22Rv1 (cell line): Measurements from ENCODE around the gene JMJD1C.

Source experiments
- H3K27ac ChIP-seq: fragments of 450-650 bp; 2 replicates; pipeline ENCODE4 v1.5.1; 2017
- ZFX ChIP-seq: fragments of 450-650 bp; IDR thresholded peaks from 2 replicates; pipeline ENCODE4 v1.6.1; 2017; ENCODE audit warnings: antibody characterized with exemption, borderline replicate concordance
- TF ChIP-seq, protein P1 (sequence below): fragments of 450-650 bp; IDR thresholded peaks from 2 replicates; pipeline ENCODE4 v1.5.1; 2017; ENCODE audit warnings: mild to moderate bottlenecking

Gene JMJD1C

DNA sequence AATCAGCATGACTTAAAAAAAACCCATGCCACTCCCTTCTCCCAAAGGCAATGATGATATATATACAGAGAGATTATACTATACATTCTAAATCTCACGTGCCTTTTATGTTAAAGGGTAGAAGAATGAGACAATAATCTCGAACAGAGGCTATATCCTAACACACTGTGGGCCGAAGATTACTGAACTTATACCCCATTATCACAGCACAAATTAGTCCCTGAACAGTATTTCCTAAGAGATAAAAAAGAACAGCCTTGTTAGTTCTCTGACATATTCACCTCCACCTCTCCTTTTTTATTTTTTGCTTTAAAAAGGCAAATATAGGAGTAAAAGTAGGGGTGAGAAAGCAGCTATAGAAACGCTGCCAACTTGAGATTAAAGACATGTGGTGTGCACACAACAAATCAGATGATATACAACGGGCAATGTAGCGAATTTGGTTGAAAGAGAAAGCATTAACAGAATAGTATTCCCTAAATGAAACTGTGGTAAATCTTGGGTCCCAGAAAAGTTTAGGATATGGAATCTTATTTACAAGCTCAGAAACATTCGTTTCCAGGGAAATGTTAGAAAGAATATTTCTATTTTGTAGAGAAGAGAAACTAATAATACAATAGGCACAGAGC lies 69.5 kb downstream of the JMJD1C start:
- TF ChIP-seq, protein P1, sequence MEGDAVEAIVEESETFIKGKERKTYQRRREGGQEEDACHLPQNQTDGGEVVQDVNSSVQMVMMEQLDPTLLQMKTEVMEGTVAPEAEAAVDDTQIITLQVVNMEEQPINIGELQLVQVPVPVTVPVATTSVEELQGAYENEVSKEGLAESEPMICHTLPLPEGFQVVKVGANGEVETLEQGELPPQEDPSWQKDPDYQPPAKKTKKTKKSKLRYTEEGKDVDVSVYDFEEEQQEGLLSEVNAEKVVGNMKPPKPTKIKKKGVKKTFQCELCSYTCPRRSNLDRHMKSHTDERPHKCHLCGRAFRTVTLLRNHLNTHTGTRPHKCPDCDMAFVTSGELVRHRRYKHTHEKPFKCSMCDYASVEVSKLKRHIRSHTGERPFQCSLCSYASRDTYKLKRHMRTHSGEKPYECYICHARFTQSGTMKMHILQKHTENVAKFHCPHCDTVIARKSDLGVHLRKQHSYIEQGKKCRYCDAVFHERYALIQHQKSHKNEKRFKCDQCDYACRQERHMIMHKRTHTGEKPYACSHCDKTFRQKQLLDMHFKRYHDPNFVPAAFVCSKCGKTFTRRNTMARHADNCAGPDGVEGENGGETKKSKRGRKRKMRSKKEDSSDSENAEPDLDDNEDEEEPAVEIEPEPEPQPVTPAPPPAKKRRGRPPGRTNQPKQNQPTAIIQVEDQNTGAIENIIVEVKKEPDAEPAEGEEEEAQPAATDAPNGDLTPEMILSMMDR, result no peak
- TF ChIP-seq ZFX, result no peak
- no peak overlapping the region for H3K27ac ChIP-seq

DNA sequence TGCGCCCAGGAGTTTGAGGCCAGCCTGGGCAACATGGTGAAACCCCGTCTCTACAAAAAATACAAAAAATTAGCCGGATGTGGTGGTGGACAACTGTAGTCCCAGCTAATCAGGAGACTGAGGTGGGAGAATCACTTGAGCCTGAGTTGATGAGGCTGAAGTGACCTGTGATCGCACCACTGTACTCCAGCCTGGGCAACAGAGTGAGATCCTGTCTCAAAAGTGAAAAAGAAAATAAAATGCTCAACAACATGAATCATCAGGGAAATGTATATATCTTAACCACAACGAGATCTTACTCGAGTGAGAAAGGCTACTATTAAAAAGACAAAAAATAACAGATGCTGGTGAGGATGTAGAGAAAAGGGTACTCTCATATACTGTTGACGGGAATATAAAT lies 72.7 kb downstream of the JMJD1C start:
- no peak overlapping the region for H3K27ac ChIP-seq

DNA sequence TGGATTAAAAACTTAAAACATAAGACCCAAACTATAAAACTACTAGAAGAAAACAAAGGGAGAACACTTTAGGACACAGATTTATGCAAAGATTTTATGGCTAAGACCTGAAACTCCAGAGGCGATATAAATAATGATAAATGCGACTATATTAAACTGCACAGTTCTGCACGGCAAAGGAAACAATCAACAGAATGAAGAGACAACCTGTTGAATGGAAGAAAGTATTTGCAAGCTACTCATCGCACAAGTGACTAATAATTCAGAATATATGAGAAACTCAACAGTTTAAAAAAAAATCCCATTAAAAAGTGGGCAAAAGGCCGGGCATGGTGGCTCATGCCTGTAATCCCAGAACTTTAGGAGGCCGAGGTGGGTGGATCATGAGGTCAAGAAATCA lies 73.6 kb downstream of the JMJD1C start:
- no peak overlapping the region for H3K27ac ChIP-seq
- TF ChIP-seq, protein P1, result no peak
- no peak for TF ChIP-seq ZFX

More for the DNA sequence above, 72.7 kb downstream of the JMJD1C start:
- TF ChIP-seq, protein P1, result no peak
- no peak for TF ChIP-seq ZFX

DNA sequence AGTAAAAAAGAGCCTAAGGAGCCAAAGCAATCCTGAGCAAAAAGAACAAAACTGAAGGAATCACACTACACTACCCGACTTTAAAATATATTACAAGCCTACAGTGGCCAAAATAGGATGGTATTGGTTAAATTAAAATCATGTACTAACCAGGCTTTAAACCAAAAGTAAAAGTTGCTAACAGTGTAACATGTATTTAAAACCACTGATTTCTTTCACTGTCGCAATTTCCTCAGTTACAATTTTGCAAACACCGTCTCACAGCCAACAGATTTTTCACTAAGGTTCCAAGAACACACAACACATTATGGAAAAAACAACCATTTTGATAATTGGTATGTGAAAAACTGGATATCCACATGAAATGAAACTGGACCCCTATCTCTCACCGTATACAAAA lies 74.0 kb downstream of the JMJD1C start:
- TF ChIP-seq, protein P1, result no peak
- no peak for TF ChIP-seq ZFX
- H3K27ac ChIP-seq, result no peak overlapping the region

DNA sequence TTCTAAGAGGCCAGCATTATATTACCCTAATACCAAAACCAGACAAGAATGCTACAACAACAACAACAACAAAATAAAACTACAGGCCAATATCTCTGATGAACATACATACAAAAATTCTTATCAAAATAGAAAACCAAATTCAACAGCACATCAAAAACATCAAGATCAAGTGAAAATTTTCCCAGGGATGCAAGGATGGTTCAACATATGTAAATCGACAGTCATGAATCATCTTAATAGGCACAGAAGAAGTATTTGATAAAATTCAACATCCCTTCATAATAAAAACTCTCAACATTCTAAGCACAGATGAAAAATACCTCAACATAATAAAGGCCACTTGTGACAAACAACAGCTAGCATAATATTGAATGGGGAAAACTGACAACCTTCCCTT lies 75.3 kb downstream of the JMJD1C start:
- no peak overlapping the region for H3K27ac ChIP-seq
- TF ChIP-seq ZFX, result no peak
- TF ChIP-seq, protein P1, result no peak

DNA sequence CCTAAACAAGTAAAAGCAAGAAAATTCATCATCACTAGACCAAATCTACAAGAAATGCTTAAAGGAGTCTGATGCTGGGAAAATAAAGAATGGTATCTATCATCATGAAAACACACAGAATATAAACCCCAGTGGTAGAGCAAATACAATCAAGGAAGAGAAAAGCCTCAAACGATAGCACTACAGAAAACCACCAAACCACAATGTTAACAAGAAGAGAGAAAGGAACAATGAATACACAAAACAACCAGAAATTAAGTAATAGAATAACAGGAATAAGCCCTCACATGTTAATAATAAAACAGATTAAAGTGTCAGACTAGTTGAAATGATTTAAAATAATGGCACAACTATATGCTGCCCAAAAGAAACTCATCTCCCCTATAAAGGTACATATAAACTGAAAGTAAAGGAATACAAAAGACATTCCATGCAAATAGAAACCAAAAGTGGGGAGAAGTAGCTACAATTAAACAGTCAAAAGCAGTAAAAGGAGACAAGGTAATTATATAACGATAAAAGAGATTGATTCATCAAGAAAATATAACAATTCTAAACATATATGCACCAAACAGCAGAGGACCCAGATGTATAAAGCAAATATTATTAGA lies 77.3 kb downstream of the JMJD1C start:
- no peak for TF ChIP-seq ZFX
- TF ChIP-seq, protein P1, result no peak
- H3K27ac ChIP-seq, result no peak overlapping the region

DNA sequence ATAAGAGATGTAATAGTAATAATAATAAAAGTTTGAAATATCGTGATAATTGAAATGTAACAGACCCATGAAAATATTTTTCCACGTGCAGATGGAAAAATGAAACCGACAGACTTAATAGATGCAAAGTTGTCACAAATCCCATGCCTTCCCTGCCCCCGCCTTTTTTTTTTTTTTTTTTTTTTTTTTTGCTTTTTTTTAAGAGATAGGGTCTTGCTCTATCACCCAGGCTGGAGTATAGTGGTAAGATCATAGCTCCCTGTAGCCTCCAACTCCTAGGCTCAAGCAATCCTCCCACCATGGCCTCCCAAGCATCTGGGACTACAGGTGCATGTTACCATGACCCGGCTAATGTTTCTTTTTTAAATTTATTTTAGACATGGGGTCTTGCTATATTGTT lies 80.5 kb downstream of the JMJD1C start:
- TF ChIP-seq ZFX, result no peak
- TF ChIP-seq, protein P1, result no peak
- H3K27ac ChIP-seq, result no peak overlapping the region
